ENCODE data around the gene TNNT3. TPM values are rescaled to one million over a fixed set of nuclear protein-coding genes. Genes with fewer than 3 reads are reported as not detected.

TNNT3 gene
- total RNA-seq, 1 donor from 2014 or later = not detected

DNA sequence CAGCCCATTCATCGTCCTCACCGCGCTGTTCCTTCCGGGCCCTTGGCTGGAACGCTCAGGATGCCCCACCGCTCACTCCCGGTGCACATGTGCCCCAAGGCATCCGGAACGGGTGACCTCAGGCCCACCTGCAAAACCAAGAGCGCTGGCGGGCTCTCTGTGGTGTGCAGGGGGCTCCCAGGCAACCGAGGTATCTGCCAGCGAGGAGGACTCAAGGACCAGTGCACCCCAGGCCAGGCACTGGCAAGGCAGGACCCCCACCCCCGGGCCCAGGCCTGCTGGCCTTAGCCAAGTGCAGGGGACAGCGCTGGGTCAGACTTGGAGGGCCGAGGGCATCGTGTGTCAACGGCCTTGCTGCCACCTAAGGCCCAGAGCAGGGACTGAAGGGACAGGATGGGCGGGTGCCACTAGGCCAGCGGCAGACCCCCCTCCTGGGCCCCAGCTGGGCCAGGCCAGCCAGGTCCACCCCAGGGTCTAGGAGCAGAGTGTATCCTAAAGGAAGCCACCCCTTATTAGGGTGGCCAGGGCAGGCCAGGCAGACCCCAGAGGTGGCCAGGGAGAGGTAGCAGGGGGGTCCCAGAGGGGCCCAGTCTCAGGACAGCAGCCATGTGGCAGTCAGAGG lies 8.5 kb downstream of the TNNT3 start:
- Histone ChIP-seq H3K4me3 (ENCODE audit: low read depth, low read length) (no peak overlapping the region), H3K36me3 (ENCODE audit: control insufficient read depth, insufficient read depth, low read length) (no peaks in the 10 kb centered on the region), H3K27me3 (ENCODE audit: control insufficient read depth, insufficient read depth, low read length) (no peaks in the 10 kb centered on the region)
- TF ChIP-seq, protein P1, sequence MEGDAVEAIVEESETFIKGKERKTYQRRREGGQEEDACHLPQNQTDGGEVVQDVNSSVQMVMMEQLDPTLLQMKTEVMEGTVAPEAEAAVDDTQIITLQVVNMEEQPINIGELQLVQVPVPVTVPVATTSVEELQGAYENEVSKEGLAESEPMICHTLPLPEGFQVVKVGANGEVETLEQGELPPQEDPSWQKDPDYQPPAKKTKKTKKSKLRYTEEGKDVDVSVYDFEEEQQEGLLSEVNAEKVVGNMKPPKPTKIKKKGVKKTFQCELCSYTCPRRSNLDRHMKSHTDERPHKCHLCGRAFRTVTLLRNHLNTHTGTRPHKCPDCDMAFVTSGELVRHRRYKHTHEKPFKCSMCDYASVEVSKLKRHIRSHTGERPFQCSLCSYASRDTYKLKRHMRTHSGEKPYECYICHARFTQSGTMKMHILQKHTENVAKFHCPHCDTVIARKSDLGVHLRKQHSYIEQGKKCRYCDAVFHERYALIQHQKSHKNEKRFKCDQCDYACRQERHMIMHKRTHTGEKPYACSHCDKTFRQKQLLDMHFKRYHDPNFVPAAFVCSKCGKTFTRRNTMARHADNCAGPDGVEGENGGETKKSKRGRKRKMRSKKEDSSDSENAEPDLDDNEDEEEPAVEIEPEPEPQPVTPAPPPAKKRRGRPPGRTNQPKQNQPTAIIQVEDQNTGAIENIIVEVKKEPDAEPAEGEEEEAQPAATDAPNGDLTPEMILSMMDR (IDR thresholded peaks at IDR 0.05; ENCODE audit: insufficient read depth, low read length, severe bottlenecking) = no peak
- FAIRE-seq = no peak
- no peak for DNase-seq (ENCODE audit: low read depth)

DNA sequence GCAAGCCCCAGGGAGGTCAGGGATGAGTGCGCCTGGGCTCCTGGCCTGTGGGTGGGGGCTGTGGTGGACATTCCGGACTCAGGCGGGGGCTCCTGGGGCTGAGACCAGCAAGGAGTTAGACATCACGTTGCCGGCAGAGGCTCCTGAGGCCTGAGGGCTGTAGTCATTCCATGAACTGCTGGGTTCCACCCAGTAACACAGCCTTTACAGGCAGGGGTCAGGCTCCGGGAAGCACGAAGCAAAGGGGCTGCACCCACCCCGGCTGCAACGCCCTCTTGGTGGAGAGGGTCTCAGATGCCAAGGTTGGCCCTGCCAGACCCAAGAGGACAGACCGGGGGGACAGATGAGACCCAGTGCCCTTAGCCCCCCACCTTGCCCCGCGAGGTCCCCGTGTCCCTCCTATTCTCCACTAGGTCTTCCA lies 9.0 kb downstream of the TNNT3 start:
- Histone ChIP-seq H3K27me3 (ENCODE audit: control insufficient read depth, insufficient read depth, low read length) (no peaks in the 10 kb centered on the region), H3K4me3 (ENCODE audit: low read depth, low read length) (no peak overlapping the region), H3K36me3 (ENCODE audit: control insufficient read depth, insufficient read depth, low read length) (no peaks in the 10 kb centered on the region)
- DNase-seq (ENCODE audit: low read depth) = no peak
- FAIRE-seq = no peak
- TF ChIP-seq, protein P1 (IDR thresholded peaks at IDR 0.05; ENCODE audit: insufficient read depth, low read length, severe bottlenecking) = no peak

DNA sequence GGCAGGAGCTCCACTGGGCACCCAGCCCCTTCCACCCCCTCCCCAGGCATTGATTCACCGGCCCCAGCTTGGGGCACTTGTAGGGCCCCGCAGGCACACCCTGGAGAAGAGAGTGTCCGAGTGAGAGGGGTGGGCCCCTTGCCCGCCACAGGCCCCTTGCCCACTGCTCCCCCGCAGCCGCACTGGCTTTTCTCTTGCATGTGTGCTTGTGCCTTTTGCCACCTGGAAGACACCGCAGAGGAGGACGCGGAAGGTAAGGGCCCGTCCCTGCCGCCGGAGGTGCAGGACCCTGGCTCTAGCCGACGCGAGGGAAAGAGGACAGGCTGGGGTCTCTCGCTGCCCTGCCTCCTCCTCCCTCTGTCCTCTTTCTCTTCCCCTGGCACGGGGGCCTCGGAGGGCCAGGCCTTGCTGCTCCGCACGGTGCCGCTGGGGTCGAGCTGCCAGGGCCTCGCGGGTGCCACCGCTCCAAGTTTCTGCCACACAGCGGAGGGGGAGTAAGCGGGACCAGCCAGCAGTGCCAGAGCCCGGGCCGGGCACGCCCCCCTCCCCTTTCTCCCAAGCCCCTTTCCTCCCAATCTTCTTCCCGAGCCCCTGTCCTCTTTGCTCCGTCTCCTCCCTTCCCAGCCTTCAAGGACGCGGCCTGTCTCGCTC lies 9.5 kb downstream of the TNNT3 start:
- H3K4me3 ChIP-seq (ENCODE audit: low read depth, low read length) = no peak overlapping the region
- no peak for DNase-seq (ENCODE audit: low read depth)
- no peaks in the 10 kb centered on the region for H3K27me3 ChIP-seq (ENCODE audit: control insufficient read depth, insufficient read depth, low read length)
- FAIRE-seq = no peak
- TF ChIP-seq, protein P1 (IDR thresholded peaks at IDR 0.05; ENCODE audit: insufficient read depth, low read length, severe bottlenecking) = no peak
- no peaks in the 10 kb centered on the region for H3K36me3 ChIP-seq (ENCODE audit: control insufficient read depth, insufficient read depth, low read length)

DNA sequence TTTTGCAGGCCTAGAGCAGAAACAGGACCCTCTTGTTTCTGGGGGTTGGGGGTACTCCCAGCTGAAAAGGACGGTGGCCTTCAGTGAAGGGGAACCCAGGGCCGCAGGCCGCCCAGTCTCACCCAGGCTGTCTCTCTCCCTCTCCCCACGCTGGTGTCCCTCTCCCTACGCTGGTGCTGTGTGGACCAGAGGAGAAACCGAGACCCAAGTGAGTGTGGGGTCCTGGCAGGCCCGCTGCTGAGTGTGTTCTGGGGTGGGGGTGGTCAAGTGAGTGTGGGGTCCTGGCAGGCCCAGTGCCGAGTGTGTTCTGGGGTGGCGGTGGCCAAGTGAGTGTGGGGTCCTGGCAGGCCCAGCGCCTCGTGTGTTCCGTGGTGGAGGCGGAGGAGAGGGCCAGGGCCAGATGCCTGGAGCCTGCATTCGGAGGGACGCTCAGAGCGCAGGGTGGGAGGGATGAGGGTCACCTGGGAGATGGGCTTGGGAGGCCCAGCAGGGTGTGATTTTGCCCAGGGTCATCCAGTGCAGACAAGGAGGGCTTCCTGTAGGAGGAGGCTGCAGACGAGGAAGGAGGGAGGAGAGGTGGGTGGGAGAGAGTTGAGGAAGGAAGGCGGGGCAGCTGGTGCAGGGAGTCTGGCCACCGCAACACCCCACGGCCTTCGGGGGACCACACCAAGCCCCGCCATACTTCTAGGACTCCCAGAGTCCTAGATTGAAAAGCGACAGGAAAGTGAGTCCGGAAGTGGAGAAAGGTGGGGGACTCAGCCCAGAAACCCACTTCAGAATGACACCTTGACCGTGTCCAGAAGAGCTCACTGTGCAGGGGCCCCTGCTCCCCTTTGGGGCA lies 10.3 kb downstream of the TNNT3 start:
- no peaks in the 10 kb centered on the region for H3K36me3 ChIP-seq (ENCODE audit: control insufficient read depth, insufficient read depth, low read length)
- no peak overlapping the region for H3K4me3 ChIP-seq (ENCODE audit: low read depth, low read length)
- H3K27me3 ChIP-seq (ENCODE audit: control insufficient read depth, insufficient read depth, low read length) = no peaks in the 10 kb centered on the region
- TF ChIP-seq, protein P1 (IDR thresholded peaks at IDR 0.05; ENCODE audit: insufficient read depth, low read length, severe bottlenecking) = no peak
- no peak for FAIRE-seq
- no peak for DNase-seq (ENCODE audit: low read depth)

DNA sequence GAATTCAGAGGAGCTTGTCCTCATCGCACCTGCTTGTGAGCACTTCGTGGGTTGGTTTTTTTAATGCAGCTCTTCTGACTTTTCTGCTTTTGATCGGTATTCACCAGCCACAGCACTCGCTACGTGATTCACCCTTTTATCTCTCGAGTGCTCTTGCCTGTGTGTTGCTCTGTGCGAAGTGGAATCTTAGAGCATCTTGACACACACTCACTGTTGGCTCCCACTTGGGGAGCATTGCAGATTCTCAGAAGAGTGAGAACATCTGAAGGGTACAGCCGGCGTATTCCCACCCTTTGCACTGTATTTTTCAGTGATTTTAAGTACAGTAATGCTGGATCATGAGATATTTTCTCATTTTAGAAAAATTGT lies 10.9 kb downstream of the TNNT3 start:
- TF ChIP-seq, protein P1 (IDR thresholded peaks at IDR 0.05; ENCODE audit: insufficient read depth, low read length, severe bottlenecking) = no peak
- FAIRE-seq (no peak), DNase-seq (ENCODE audit: low read depth) (no peak)
- no peaks in the 10 kb centered on the region for H3K27me3 ChIP-seq (ENCODE audit: control insufficient read depth, insufficient read depth, low read length)
- no peak overlapping the region for H3K4me3 ChIP-seq (ENCODE audit: low read depth, low read length)
- H3K36me3 ChIP-seq (ENCODE audit: control insufficient read depth, insufficient read depth, low read length) = no peaks in the 10 kb centered on the region
